AG04449 (cell line): Measurements from ENCODE around the gene MET.
"Not testable (repeated sequence)": the region's sequence is repeated elsewhere in the genome, so short reads cannot be mapped to it uniquely, and the experiment has no call there.

Source experiments
- CTCF ChIA-PET: fragments of 350-600 bp; formaldehyde crosslinking; extraction: SDS; loops from one replicate; lab custom pipeline; 2021; ENCODE audit warnings: antibody characterized with exemption; lab: Yijun Ruan, JAX
- POLR2A ChIA-PET: fragments of 400-600, 350-600 bp; formaldehyde crosslinking; extraction: SDS; loops from one replicate; lab custom pipeline; 2020; ENCODE audit warnings: antibody characterized with exemption, inconsistent platforms; lab: Yijun Ruan, JAX
- DNase-seq: peaks from one replicate; pipeline ENCODE4 v3.0.0-alpha.2; 2010; ENCODE audit warnings: low read depth, low spot score
- H3K4me3 ChIP-seq: 2 replicates; pipeline ENCODE4 v1.5.1; 2011; ENCODE audit warnings: low read depth, mild to moderate bottlenecking, control low read depth, low read length
- CTCF ChIP-seq: IDR thresholded peaks from one replicate; pipeline ENCODE4 v1.5.1; 2011; ENCODE audit warnings: mild to moderate bottlenecking, moderate library complexity, low read length, control low read depth, inconsistent platforms; ENCODE audit not compliant: insufficient read depth; ENCODE audit errors: missing control alignments

The MET gene

DNA sequence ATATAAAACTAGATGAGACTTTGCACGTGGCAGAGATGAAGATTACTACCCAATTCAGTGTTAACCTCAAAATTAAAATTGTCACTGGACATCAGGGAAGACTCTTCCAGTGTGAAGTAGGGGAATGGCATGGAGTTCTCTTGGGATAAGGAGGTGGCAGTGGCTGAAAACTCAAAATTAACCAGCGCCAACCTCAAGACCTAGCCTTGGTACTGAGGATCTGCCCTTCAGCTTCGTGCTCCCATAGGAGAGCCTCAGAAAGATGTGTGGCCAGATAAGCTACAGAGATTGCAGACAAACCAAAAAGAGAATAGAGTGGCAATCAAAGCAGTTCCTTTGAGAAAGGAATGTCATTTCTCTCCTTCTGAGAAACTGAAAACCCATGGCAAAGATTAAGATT is 143.0 kb downstream of the MET start:
- DNase-seq = no peak
- POLR2A ChIA-PET = no interaction called here
- no peak for TF ChIP-seq CTCF
- H3K4me3 ChIP-seq = no peak overlapping the region
- CTCF ChIA-PET = interaction anchor here (1.3 to 5.3 kb wide), 2 partner anchors 9 to 223 kb away, joined by 4 to 67 read pairs; no protein-coding TSS in a partner anchor

DNA sequence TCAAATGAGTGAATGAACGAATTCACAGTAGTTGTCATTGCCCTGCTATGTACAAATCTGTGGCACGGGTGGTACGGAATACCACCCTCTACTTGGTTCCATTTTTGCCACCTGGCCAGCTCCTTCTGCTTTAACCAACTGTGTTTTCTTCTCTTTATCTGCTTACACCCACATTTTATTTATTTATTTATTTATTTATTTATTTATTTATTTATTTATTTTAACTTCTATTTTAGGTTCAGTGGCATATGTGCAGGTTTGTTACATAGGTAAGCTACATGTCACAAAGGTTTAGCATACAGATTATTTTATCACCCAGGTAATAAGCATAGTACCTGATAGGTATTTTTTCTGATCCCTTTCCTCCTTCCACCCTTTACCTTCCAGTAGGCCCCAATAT is 148.2 kb downstream of the MET start:
- ChIA-PET POLR2A (no interaction called here), CTCF (interaction anchor here (1.1 to 3.2 kb wide), 3 partner anchors 10 to 647 kb away, joined by 3 to 15 read pairs (median 5); no protein-coding TSS in a partner anchor)
- no peak for DNase-seq
- no peak overlapping the region for H3K4me3 ChIP-seq
- no peak for TF ChIP-seq CTCF

DNA sequence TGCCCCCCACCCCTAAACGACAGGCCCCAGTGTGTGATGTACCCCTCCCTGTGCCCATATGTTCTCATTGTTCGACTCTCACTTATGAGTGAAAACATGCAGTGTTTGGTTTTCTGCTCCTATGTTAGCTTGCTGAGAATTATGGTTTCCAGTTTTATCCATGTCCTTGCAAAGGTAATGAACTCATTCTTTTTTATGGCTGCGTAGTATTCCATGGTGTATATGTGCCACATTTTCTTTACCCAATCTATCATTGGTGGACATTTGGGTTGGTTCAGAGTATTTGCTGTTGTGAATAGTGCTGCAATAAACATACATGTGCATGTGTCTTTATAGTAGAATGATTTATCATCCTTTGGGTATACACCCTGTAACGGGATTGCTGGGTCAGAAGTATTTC is 149.7 kb downstream of the MET start:
- CTCF ChIA-PET = interaction anchor here (3.2 kb wide), 1 partner anchor 230 kb away, joined by 15 read pairs; no protein-coding TSS in a partner anchor
- POLR2A ChIA-PET, DNase-seq, H3K4me3 ChIP-seq: not testable (repeated sequence)

GRCh38 chr7:116824449-116824848 is 152.5 kb downstream of the MET start:
- CTCF ChIA-PET = interaction anchor here (1.4 kb wide), 1 partner anchor 11 kb away, joined by 6 read pairs; no protein-coding TSS in a partner anchor
- H3K4me3 ChIP-seq = no peak overlapping the region
- no peak for TF ChIP-seq CTCF
- POLR2A ChIA-PET = no interaction called here
- no peak for DNase-seq

- no peak for DNase-seq
- H3K4me3 ChIP-seq = no peak overlapping the region
- ChIA-PET CTCF (no interaction called here), POLR2A (no interaction called here)
- TF ChIP-seq CTCF = no peak
Measured at GRCh38 chr7:116828281-116828680, 156.3 kb downstream of the MET start.

GRCh38 chr7:116829041-116829440 is 157.0 kb downstream of the MET start:
- CTCF ChIA-PET = no interaction called here
- POLR2A ChIA-PET = no interaction called here
- no peak overlapping the region for H3K4me3 ChIP-seq
- TF ChIP-seq CTCF = no peak
- no peak for DNase-seq

- CTCF ChIA-PET = no interaction called here
- POLR2A ChIA-PET = no interaction called here
- TF ChIP-seq CTCF = no peak
- no peak for DNase-seq
- no peak overlapping the region for H3K4me3 ChIP-seq
Measured at GRCh38 chr7:116829493-116829892, 157.5 kb downstream of the MET start.
